NCI-H460 (cell line): ENCODE results near the gene LARP4. TPM values are rescaled to one million over a fixed set of nuclear protein-coding genes. Genes with fewer than 3 reads are reported as not detected.
"Not testable (repeated sequence)": the region's sequence is repeated elsewhere in the genome, so short reads cannot be mapped to it uniquely, and the experiment has no call there.

Experiments
- DNase-seq: peaks from one replicate; pipeline ENCODE4 v3.0.0-alpha.2; 2016; ENCODE audit warnings: low read depth; ENCODE audit errors: extremely low read depth
- total RNA-seq: library from RNA; depleted of rRNA; stranded (reverse); fragments of >200 nt; shearing (Covaris generic); gene quantifications from 2 replicates; pipeline ENCODE4 v1.2.3, GENCODE V29; 2014

Gene LARP4
- total RNA-seq, 1 experiment from 2014 or later = 41.8 TPM

- no peak for DNase-seq
Observed at GRCh38 chr12:50400104-50400637, 514 bp upstream of the LARP4 start.

- DNase-seq = no peak
Observed at GRCh38 chr12:50401500-50402081, 906 bp downstream of the LARP4 start.

GRCh38 chr12:50402264-50403000, 1.7 kb downstream of the LARP4 start:
- no peak for DNase-seq

GRCh38 chr12:50403001-50403440, 2.3 kb downstream of the LARP4 start:
- DNase-seq = no peak

- no peak for DNase-seq
Observed at GRCh38 chr12:50404307-50404706, 3.6 kb downstream of the LARP4 start.

GRCh38 chr12:50411051-50411660, 10.5 kb downstream of the LARP4 start:
- no peak for DNase-seq

GRCh38 chr12:50415899-50416479, 15.3 kb downstream of the LARP4 start:
- DNase-seq = no peak

- DNase-seq = no peak
Observed at GRCh38 chr12:50419112-50419909, 18.6 kb downstream of the LARP4 start.

- not testable (repeated sequence) for DNase-seq
Observed at GRCh38 chr12:50422855-50423254, 22.2 kb downstream of the LARP4 start.

GRCh38 chr12:50423342-50423741, 22.7 kb downstream of the LARP4 start:
- not testable (repeated sequence) for DNase-seq

- DNase-seq = no peak
Observed at GRCh38 chr12:50425589-50426258, 25.0 kb downstream of the LARP4 start.

- DNase-seq = not testable (repeated sequence)
Observed at GRCh38 chr12:50431656-50432055, 31.0 kb downstream of the LARP4 start.

- no peak for DNase-seq
Observed at GRCh38 chr12:50440288-50440687, 39.6 kb downstream of the LARP4 start.

- DNase-seq = no peak
Observed at GRCh38 chr12:50441763-50442162, 41.1 kb downstream of the LARP4 start.

GRCh38 chr12:50442178-50442908, 41.7 kb downstream of the LARP4 start:
- no peak for DNase-seq

- not testable (repeated sequence) for DNase-seq
Observed at GRCh38 chr12:50449671-50450070, 49.0 kb downstream of the LARP4 start.

- DNase-seq = no peak
Observed at GRCh38 chr12:50452795-50453194, 52.1 kb downstream of the LARP4 start.

GRCh38 chr12:50453872-50454271, 53.2 kb downstream of the LARP4 start:
- no peak for DNase-seq

GRCh38 chr12:50458606-50459005, 57.9 kb downstream of the LARP4 start:
- no peak for DNase-seq
